HAP-1 (cell line): ENCODE data around the gene LOXL3.
A peak's percentile ranks its signal among the peaks of the same experiment; 100 is the strongest.
"Not testable (repeated sequence)": the region's sequence is repeated elsewhere in the genome, so short reads cannot be mapped to it uniquely, and the experiment has no call there.

Source experiments
- DNase-seq, 2 experiments: peaks; one replicate each; pipeline ENCODE4 v3.0.0-alpha.2; 2016 to 2020; ENCODE audit warnings: low spot score in 2 of 2
- H3K27me3 ChIP-seq: fragments of 250-450 bp; sonication (Bioruptor Pico); 2 replicates; pipeline ENCODE4 v1.5.1; 2020; ENCODE audit warnings: low read depth, mild to moderate bottlenecking, moderate library complexity
- H3K36me3 ChIP-seq: fragments of 250-450 bp; sonication (Bioruptor Pico); replicated peaks from 2 replicates; pipeline ENCODE4 v1.5.1; 2020; ENCODE audit warnings: mild to moderate bottlenecking
- H3K4me1 ChIP-seq: fragments of 250-450 bp; sonication (Bioruptor Pico); 2 replicates; pipeline ENCODE4 v1.5.1; 2020; ENCODE audit warnings: mild to moderate bottlenecking
- H3K4me3 ChIP-seq: fragments of 250-450 bp; sonication (Bioruptor Pico); 2 replicates; pipeline ENCODE4 v1.5.1; 2020; ENCODE audit warnings: mild to moderate bottlenecking, moderate library complexity
- H3K9me3 ChIP-seq: fragments of 250-450 bp; sonication (Bioruptor Pico); 2 replicates; pipeline ENCODE4 v1.5.1; 2020; ENCODE audit warnings: mild to moderate bottlenecking, moderate library complexity
- in situ Hi-C: fragments of 300-500 bp; cut with MboI; formaldehyde crosslinking; loops from 3 replicates; pipeline ENCODE4 v1.14.3; 2020; ENCODE audit warnings: low sequenced_read_pairs, inconsistent platforms, mixed read lengths

LOXL3 gene

GRCh38 chr2:74564222-74564621 lies 10.5 kb upstream of the LOXL3 start:
- Histone ChIP-seq H3K27me3 (peaks cover 9% of the 10 kb centered on the region; the same call in 1 of the 2 replicates), H3K36me3 (no peaks in the 10 kb centered on the region)
- no peak for DNase-seq

GRCh38 chr2:74562126-74562775 lies 8.5 kb upstream of the LOXL3 start:
- no peak for DNase-seq
- Histone ChIP-seq H3K36me3 (no peaks in the 10 kb centered on the region), H3K9me3 (no peaks in the 10 kb centered on the region), H3K4me1 (no peaks in the 10 kb centered on the region), H3K27me3 (peaks cover 9% of the 10 kb centered on the region; the same call in 1 of the 2 replicates), H3K4me3 (no peak overlapping the region)
- in situ Hi-C loops = no loop called here

More at GRCh38 chr2:74564222-74564621, 10.5 kb upstream of the LOXL3 start:
- in situ Hi-C loops = no loop called here
- Histone ChIP-seq H3K9me3 (no peaks in the 10 kb centered on the region), H3K4me3 (no peak overlapping the region), H3K4me1 (no peaks in the 10 kb centered on the region)

DNA sequence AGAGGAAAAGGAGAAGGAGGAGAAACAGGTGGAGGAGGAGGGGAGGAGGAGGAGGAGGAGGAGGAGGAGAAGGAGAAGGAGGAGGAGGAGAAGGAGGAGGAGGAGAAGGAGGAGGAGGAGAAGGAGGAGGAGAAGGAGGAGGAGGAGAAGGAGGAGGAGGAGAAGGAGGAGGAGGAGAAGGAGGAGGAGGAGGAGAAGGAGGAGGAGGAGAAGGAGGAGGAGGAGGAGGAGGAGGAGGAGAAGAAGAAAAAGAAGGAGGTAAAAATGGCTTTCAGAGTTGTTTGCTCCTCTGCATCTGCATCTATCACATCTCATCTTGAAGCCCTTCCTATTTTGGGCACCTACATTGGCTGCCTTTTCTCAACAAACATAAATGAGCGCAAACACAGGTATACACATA lies 7.3 kb upstream of the LOXL3 start:
- H3K36me3 ChIP-seq, in situ Hi-C loops, H3K4me1 ChIP-seq, H3K9me3 ChIP-seq, DNase-seq, H3K4me3 ChIP-seq, H3K27me3 ChIP-seq: not testable (repeated sequence)

- H3K4me3 ChIP-seq = no peak overlapping the region
- no peaks in the 10 kb centered on the region for H3K9me3 ChIP-seq
- in situ Hi-C loops = no loop called here
- H3K27me3 ChIP-seq = peaks cover 9% of the 10 kb centered on the region; the same call in 1 of the 2 replicates
- H3K36me3 ChIP-seq = 0 out of 2 replicates have a peak, but pooled peaks cover 3% of the 10 kb centered on the region
- H3K4me1 ChIP-seq = no peaks in the 10 kb centered on the region
- DNase-seq = no peak
Measured at GRCh38 chr2:74560591-74560990, 6.8 kb upstream of the LOXL3 start.

DNA sequence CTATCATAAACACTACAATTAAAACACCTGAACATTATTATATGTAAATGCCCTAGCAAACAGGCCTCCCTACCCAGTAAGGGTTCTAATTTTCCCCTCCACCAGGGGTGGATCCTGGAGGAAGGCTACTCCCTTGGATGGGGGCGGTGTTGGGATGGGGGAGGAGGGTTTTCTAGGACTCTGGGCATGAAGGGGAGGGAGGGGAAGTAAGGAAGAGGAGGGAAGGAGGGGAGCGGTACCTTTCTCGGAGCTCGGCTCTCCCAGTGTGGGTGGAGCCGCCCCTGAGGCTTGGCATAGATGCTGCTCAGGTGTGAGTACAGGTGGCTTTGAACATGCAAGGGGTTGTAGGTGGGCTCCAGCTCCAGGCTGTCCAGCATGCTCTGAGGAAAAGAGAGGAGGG lies 6.2 kb upstream of the LOXL3 start:
- in situ Hi-C loops = no loop called here
- Histone ChIP-seq H3K27me3 (peaks cover 9% of the 10 kb centered on the region; the same call in 1 of the 2 replicates), H3K36me3 (0 out of 2 replicates have a peak, but pooled peaks cover 3% of the 10 kb centered on the region), H3K9me3 (no peaks in the 10 kb centered on the region), H3K4me3 (no peak overlapping the region), H3K4me1 (no peaks in the 10 kb centered on the region)
- DNase-seq = no peak

DNA sequence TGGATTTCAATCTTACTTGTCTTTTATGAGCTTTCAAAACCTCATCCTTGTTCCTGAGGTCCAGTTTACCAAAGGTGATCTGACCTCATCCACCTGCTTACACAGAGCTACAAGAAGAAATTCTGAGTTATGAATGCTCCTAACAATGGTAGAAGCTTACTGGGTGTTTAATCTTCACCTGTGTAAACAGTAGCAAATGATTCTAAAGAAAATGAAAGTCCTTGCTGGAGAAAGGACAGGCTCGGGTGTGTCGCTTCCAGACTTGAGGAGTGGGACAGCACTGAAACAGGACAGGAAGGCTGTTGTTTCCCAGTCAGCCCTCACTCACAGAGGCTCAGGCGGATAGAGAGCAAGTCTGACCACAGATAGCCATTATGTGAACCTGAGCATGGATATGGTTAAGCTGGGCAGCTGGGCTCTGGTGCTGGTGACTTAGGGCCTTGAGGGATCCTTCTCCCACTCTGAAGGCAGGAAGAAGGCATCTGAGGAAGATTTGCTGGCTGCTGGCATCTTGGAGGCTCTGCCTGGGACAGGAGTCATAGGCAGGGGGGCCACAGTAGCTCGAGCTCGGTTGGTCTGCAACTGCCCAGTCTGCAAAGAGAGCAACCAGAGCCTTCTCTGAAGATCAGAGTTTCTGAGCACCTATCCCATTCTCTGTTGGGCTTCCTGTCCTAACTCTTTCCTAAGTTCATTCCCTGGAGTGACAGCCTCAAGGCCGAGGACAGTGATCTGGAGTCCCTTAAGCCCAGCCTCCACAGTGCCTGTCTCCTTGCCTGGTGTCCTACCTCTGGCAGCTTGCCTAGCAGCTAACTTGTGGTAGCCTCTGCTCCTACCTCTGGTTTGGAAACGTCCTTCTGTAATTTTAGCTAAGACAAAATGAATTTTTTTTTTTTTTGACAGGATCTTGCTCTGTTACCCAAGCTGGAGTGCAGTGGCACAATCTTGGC lies 4.8 kb upstream of the LOXL3 start:
- H3K4me3 ChIP-seq = no peak overlapping the region
- in situ Hi-C loops = no loop called here
- H3K4me1 ChIP-seq = peaks cover 2% of the 10 kb centered on the region
- peaks cover 9% of the 10 kb centered on the region; the same call in 1 of the 2 replicates for H3K27me3 ChIP-seq
- H3K9me3 ChIP-seq = no peaks in the 10 kb centered on the region
- 0 out of 2 replicates have a peak, but pooled peaks cover 3% of the 10 kb centered on the region for H3K36me3 ChIP-seq
- no peak for DNase-seq

DNA sequence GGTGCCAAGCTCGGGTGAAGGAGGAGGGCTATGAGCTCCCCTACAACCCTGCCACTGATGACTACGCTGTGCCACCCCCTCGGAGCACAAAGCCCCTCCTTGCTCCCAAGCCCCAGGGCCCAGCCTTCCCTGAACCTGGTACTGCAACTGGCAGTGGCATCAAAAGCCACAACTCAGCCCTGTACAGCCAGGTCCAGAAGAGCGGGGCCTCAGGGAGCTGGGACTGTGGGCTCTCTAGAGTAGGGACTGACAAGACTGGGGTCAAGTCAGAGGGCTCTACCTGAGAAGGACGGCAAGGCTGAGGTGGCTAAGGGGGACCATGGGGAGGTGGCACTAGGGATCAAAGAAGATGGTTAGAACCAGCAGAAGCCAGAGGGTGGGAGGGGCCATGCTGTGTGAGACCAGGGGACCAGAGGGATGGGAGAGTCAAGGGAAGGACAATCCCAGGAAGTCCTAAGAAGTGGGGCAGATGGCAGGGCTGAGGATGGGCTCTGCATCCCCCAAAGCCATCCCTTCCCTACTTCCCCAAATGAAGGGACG lies 3.2 kb upstream of the LOXL3 start:
- no peaks in the 10 kb centered on the region for H3K9me3 ChIP-seq
- 0 out of 2 replicates have a peak, but pooled peaks cover 3% of the 10 kb centered on the region for H3K36me3 ChIP-seq
- H3K27me3 ChIP-seq = peaks cover 9% of the 10 kb centered on the region; the same call in 1 of the 2 replicates
- DNase-seq = no peak
- H3K4me3 ChIP-seq = no peak overlapping the region
- in situ Hi-C loops = no loop called here
- peaks cover 11% of the 10 kb centered on the region for H3K4me1 ChIP-seq

- Histone ChIP-seq H3K9me3 (no peaks in the 10 kb centered on the region), H3K27me3 (peaks cover 3% of the 10 kb centered on the region; the same call in 1 of the 2 replicates), H3K36me3 (0 out of 2 replicates have a peak, but pooled peaks cover 3% of the 10 kb centered on the region), H3K4me3 (no peak overlapping the region), H3K4me1 (peaks cover 11% of the 10 kb centered on the region)
- in situ Hi-C loops = no loop called here
- no peak for DNase-seq
Measured at GRCh38 chr2:74556159-74556558, 2.4 kb upstream of the LOXL3 start.

- Histone ChIP-seq H3K27me3 (0 out of 2 replicates have a peak, but pooled peaks cover 2% of the 10 kb centered on the region), H3K36me3 (0 out of 2 replicates have a peak, but pooled peaks cover 3% of the 10 kb centered on the region), H3K4me3 (peak overlapping the region; percentile 89), H3K9me3 (no peaks in the 10 kb centered on the region), H3K4me1 (peaks cover 11% of the 10 kb centered on the region)
- in situ Hi-C loops = no loop called here
- no peak for DNase-seq
Measured at GRCh38 chr2:74555610-74556103, 1.9 kb upstream of the LOXL3 start.

- 0 out of 2 replicates have a peak, but pooled peaks cover 3% of the 10 kb centered on the region for H3K36me3 ChIP-seq
- peak; percentile 59 to 76 for DNase-seq
- peaks cover 18% of the 10 kb centered on the region for H3K4me1 ChIP-seq
- H3K27me3 ChIP-seq = no peaks in the 10 kb centered on the region
- H3K4me3 ChIP-seq = peak overlapping the region; percentile 89
- H3K9me3 ChIP-seq = no peaks in the 10 kb centered on the region
- in situ Hi-C loops = no loop called here
Measured at GRCh38 chr2:74554820-74555531, 1.2 kb upstream of the LOXL3 start.

DNA sequence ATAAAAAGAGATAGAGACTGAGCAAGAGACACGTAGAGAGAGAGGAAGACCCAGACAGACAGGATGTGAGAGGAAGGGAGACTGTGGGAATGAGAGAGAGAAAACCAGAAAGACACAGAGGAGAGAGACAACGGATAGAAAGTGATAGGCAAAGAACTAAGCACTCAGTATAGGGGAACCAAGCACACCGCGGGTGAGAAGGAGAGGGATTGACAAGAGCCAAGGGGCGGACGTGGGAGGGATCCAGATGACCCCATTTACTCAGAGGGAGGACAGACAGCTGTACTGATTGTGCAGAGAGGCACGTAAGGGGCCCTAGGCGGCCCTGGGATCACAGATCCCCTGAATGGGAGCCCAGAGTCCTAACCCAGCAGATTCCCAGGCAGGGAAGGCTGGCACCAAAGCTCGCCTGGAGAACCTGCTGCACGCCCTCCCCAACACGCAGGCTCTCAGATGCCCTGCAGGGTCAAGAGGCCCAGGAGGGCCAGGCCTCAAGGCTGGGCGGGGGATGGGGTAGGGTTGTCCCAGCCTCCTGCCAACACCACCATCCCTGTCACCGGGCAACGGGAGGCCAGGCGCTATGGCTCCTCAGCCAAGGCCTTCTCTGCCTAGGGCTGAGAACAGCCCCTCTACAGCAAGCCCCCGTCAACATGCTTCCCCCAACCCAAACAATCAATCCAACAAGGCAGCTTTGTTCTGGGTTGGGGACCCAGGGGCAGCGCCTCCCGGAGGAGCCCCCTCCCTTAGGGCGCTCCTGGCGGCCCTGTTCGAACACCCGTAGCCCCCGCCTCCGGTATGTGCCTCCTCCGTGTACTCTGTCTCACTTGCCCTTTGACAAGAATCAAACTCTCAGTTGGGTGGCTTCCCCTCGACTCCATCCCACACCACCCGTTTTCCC lies 579 bp downstream of the LOXL3 start:
- in situ Hi-C loops = no loop called here
- Histone ChIP-seq H3K27me3 (no peaks in the 10 kb centered on the region), H3K4me3 (peak overlapping the region; percentile 89), H3K4me1 (peaks cover 24% of the 10 kb centered on the region), H3K9me3 (no peaks in the 10 kb centered on the region), H3K36me3 (0 out of 2 replicates have a peak, but pooled peaks cover 3% of the 10 kb centered on the region)
- peak in 1 of 2 experiments; percentile 45 for DNase-seq
